Transverse colon (tissue), 4 donors: ENCODE measurements around the gene GPR55. TPM values are rescaled to one million over a fixed set of nuclear protein-coding genes. Genes with fewer than 3 reads are reported as not detected.

Experiments used
- DNase-seq: peaks from one replicate; pipeline ENCODE4 v3.0.0-alpha.2; 2019
- H3K27ac ChIP-seq, 4 donors: fragments of 200-600 bp; sonication (generic); 2 replicates each; pipeline ENCODE4 v1.5.1; 2016 to 2018; ENCODE audit warnings: inconsistent platforms in 4 of 4
- H3K27me3 ChIP-seq: fragments of 200-600 bp; sonication (generic); 2 replicates; pipeline ENCODE4 v1.5.1; 2017; ENCODE audit warnings: inconsistent platforms
- H3K36me3 ChIP-seq, 4 donors: fragments of 200-600 bp; sonication (generic); 2 replicates each; pipeline ENCODE4 v1.5.1; 2017 to 2019; ENCODE audit warnings: inconsistent platforms in 4 of 4
- H3K4me1 ChIP-seq, 4 donors: fragments of 200-600 bp; sonication (generic); 2 replicates each; pipeline ENCODE4 v1.5.1; 2017 to 2020; ENCODE audit warnings: inconsistent platforms in 4 of 4
- H3K4me3 ChIP-seq, 4 donors: fragments of 200-600 bp; sonication (generic); 1 replicate in 1 of 4; 2 replicates in 3 of 4; pipeline versions ENCODE4 v1.5.1 to v1.6.1; 2017 to 2019; ENCODE audit warnings: inconsistent platforms in 4 of 4
- H3K9me3 ChIP-seq, 2 donors: fragments of 200-600 bp; sonication (generic); 2 replicates each; pipeline ENCODE4 v1.5.1; 2017 to 2019; ENCODE audit warnings: inconsistent platforms in 2 of 2
- CTCF ChIP-seq, 5 experiments: fragments of 200-600 bp in 3 of 5; fragments of 450-650 bp in 2 of 5; sonication (generic) in 3 of 5; IDR thresholded peaks; 1 replicate in 2 of 5; 2 replicates in 3 of 5; pipeline ENCODE4 v1.5.1; 2016 to 2017; ENCODE audit warnings: antibody characterized with exemption in 5 of 5, inconsistent platforms in 3 of 5, mild to moderate bottlenecking in 2 of 5, moderate library complexity in 1 of 5
- EP300 ChIP-seq: sonication (generic); formaldehyde crosslinking; IDR thresholded peaks from one replicate; pipeline ENCODE4 v1.6.1; 2017; ENCODE audit warnings: antibody characterized with exemption, low read depth
- POLR2A ChIP-seq: fragments of 450-650 bp; IDR thresholded peaks from one replicate; pipeline ENCODE4 v1.6.1; 2016; ENCODE audit warnings: antibody characterized with exemption, mild to moderate bottlenecking, moderate library complexity
- POLR2AphosphoS5 ChIP-seq, 3 donors: sonication (generic); formaldehyde crosslinking; IDR thresholded peaks; one replicate each; pipeline ENCODE4 v1.6.1; 2016; ENCODE audit warnings: antibody characterized with exemption in 3 of 3
- WGBS, 2 donors: methylation state at CpG; one replicate each; pipeline ENCODE4 v1.1.5; 2018; ENCODE audit warnings: low coverage in 1 of 2; 5-methylcytosine and 5-hydroxymethylcytosine counted together
- in situ Hi-C, 4 donors: fragments of 200-750 bp; cut with MboI; loops; one replicate each; pipeline versions ENCODE4 v1.15.0 to v1.15.1; 2017; ENCODE audit warnings: low sequenced_read_pairs in 3 of 4, low pct_ligation_motif_present in 1 of 4, low pct_unique_long_range_greater_than_20kb in 1 of 4
- intact Hi-C: fragments of 100-400 bp; cut with DNase I; formaldehyde crosslinking; loops from one replicate; pipeline ENCODE4 v1.15.1; 2023; ENCODE audit warnings: low total_unique reads
- total RNA-seq, 4 donors: library from RNA; depleted of rRNA; stranded (reverse); fragments of >200 nt; gene quantifications; one replicate each; pipeline ENCODE4 v1.1.0, GENCODE V29; 2016

GPR55 gene
- total RNA-seq, 4 donors from 2014 or later: 0.40 to 16.1 (median 2.0) TPM

- in situ Hi-C loops (no loop called here), intact Hi-C loops (no loop called here)
- 38 to 45% methylated on average over 7 to 20 of the region's 20 CpGs for WGBS, 2 donors
- TF ChIP-seq CTCF (IDR thresholded peaks at IDR 0.05): no peak
- no peak for TF ChIP-seq POLR2A
- no peak for TF ChIP-seq EP300
- no peak for TF ChIP-seq POLR2AphosphoS5 (IDR thresholded peaks at IDR 0.05)
- Histone ChIP-seq H3K4me1 (peaks cover 29 to 70% (median 58%) of the 10 kb centered on the region in 4 donors), H3K36me3 (peaks cover 0 to 17% (median 0%) of the 10 kb centered on the region in 4 donors), H3K27me3 (no peaks in the 10 kb centered on the region), H3K9me3 (no peaks in the 10 kb centered on the region), H3K27ac (peak overlapping the region; percentile 83 to 96 (median 92)), H3K4me3 (no peak overlapping the region)
- peak; percentile 31 for DNase-seq
Observed at GRCh38 chr2:230877759-230878598, 47.1 kb downstream of the GPR55 start.

GRCh38 chr2:230877116-230877758 is 47.8 kb downstream of the GPR55 start:
- H3K4me1 ChIP-seq: peaks cover 36 to 77% (median 66%) of the 10 kb centered on the region in 4 donors
- intact Hi-C loops: no loop called here
- H3K27me3 ChIP-seq: no peaks in the 10 kb centered on the region
- no peaks in the 10 kb centered on the region for H3K9me3 ChIP-seq
- H3K36me3 ChIP-seq: peaks cover 0 to 17% (median 0%) of the 10 kb centered on the region in 4 donors
- 69% methylated on average over 23 of the region's 27 CpGs; no CpG with 5 or more reads in 1 of the 2 donors for WGBS, 2 donors
- H3K27ac ChIP-seq: peak overlapping the region; percentile 83 to 96 (median 92)
- H3K4me3 ChIP-seq: peak overlapping the region in 1 of 4 donors; percentile 5
- in situ Hi-C loops: no loop called here
- DNase-seq: peak; percentile 62
- TF ChIP-seq CTCF (IDR thresholded peaks at IDR 0.05) (no peak), POLR2A (no peak), EP300 (no peak), POLR2AphosphoS5 (IDR thresholded peaks at IDR 0.05) (peak in 2 of 3 donors; percentile 50 to 66)

GRCh38 chr2:230875347-230876315 is 49.4 kb downstream of the GPR55 start:
- in situ Hi-C loops: no loop called here
- Histone ChIP-seq H3K9me3 (no peaks in the 10 kb centered on the region), H3K27ac (peak overlapping the region; percentile 83 to 96 (median 92)), H3K27me3 (no peaks in the 10 kb centered on the region), H3K4me1 (peaks cover 51 to 93% (median 78%) of the 10 kb centered on the region in 4 donors), H3K4me3 (no peak overlapping the region), H3K36me3 (peaks cover 0 to 17% (median 0%) of the 10 kb centered on the region in 4 donors)
- TF ChIP-seq CTCF (IDR thresholded peaks at IDR 0.05): no peak
- TF ChIP-seq EP300: no peak
- no peak for TF ChIP-seq POLR2AphosphoS5 (IDR thresholded peaks at IDR 0.05)
- TF ChIP-seq POLR2A: no peak
- WGBS, 2 donors: 92 to 100% methylated on average over 4 to 34 of the region's 34 CpGs
- intact Hi-C loops: no loop called here
- DNase-seq: no peak
